ENCODE measurements around the gene RYR2. TPM values are rescaled to one million over a fixed set of nuclear protein-coding genes. Genes with fewer than 3 reads are reported as not detected.

Gene RYR2
- total and polyA plus RNA-seq, 9 of the 15 experiments (the other 6 are each of a cell fraction or from before 2014, with no cell fraction given), result 0.03 to 0.42 (median 0.14) TPM

DNA sequence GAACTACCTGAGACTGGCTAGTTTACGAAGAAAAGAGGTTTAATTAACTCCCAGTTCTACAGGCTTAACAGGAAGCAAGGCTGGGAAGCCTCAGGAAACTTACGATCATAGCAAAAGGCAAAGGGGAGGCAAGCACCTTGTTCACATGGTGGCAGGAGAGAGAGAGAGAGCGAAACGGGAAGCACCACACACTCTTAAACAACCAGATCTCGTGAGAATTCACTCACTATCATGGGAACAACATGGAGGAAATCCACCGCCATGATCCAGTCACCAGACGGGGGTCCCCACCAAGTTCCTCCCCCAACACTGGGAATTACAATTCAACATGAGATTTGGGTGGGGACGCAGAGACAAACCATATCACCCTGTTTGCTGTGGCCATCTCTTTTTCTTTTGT, 49.5 kb upstream of the RYR2 start:
- ChIA-PET POLR2A (interaction anchor here (0.6 to 1.0 kb wide), 2 partner anchors 13 to 1831 kb away, joined by 3 read pairs; partner anchors contain the start of gene RBM34), CTCF (ENCODE audit: low intra/inter-chr PET ratio) (no interaction called here)
- Histone ChIP-seq H3K9me1 (ENCODE audit: control insufficient read depth, insufficient read depth, low read length) (no peaks in the 10 kb centered on the region), H2AFZ (ENCODE audit: low read depth, low read length) (peak overlapping the region; percentile 76), H3K4me3 (no peak overlapping the region), H4K20me1 (replicated peaks; ENCODE audit: control insufficient read depth, insufficient read depth, low read length) (no peaks in the 10 kb centered on the region), H3K9ac (ENCODE audit: insufficient read depth in 1 of 2, low read depth in 2 of 2, low read length in 2 of 2) (no peak overlapping the region), H3K9me3 (replicated peaks; ENCODE audit: control insufficient read depth, insufficient read depth, low read depth, low read length) (no peaks in the 10 kb centered on the region), H3K4me2 (ENCODE audit: insufficient read depth, low read length) (no peak overlapping the region), H3K27ac (ENCODE audit: extremely low read depth, low read depth, low read length) (no peak overlapping the region), H3K27me3 (ENCODE audit: control insufficient read depth in 2 of 2, insufficient read depth in 2 of 2, low read length in 2 of 2) (peaks cover 0 to 4% of the 10 kb centered on the region in 2 experiments; a peak in 2 of 5 replicates), H3K79me2 (ENCODE audit: control insufficient read depth, insufficient read depth, low read length) (no peaks in the 10 kb centered on the region), H3K4me1 (replicated peaks in 1 of 2; ENCODE audit: control insufficient read depth in 2 of 2, insufficient read depth in 2 of 2, low read length in 2 of 2) (0 out of 5 replicates have a peak, but pooled peaks cover 0 to 4% of the 10 kb centered on the region in 2 experiments), H3K36me3 (ENCODE audit: control insufficient read depth, insufficient read depth, low read length) (no peaks in the 10 kb centered on the region)
- no peak for DNase-seq (ENCODE audit: extremely low read depth in 1 of 4, low spot score in 3 of 4)
- intact Hi-C loops (cut with micrococcal nuclease) (no loop called here), in situ Hi-C loops (cut with MboI) (no loop called here)
- no peak for TF ChIP-seq GTF2A2 (tag; IDR thresholded peaks at IDR 0.05)
- no peak for TF ChIP-seq ZNF57 (CRISPR knock-in tag; IDR thresholded peaks at IDR 0.05)
- TF ChIP-seq, protein P1, sequence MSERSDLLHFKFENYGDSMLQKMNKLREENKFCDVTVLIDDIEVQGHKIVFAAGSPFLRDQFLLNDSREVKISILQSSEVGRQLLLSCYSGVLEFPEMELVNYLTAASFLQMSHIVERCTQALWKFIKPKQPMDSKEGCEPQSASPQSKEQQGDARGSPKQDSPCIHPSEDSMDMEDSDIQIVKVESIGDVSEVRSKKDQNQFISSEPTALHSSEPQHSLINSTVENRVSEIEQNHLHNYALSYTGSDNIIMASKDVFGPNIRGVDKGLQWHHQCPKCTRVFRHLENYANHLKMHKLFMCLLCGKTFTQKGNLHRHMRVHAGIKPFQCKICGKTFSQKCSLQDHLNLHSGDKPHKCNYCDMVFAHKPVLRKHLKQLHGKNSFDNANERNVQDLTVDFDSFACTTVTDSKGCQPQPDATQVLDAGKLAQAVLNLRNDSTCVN (CRISPR knock-in tag; IDR thresholded peaks at IDR 0.05), result no peak
- no peak for TF ChIP-seq IFI16 (CRISPR knock-in tag; IDR thresholded peaks at IDR 0.05)
- TF ChIP-seq CCNT2 (IDR thresholded peaks at IDR 0.05; ENCODE audit: borderline replicate concordance, extremely low read depth, insufficient read length, low read depth, low read length), result no peak
- no peak for TF ChIP-seq FOSL1 (tag; conservative IDR thresholded peaks at IDR 0.05)
- no peak for TF ChIP-seq GTF2E2 (tag; IDR thresholded peaks at IDR 0.05)
- no peak for TF ChIP-seq HEY1 (CRISPR knock-in tag; IDR thresholded peaks at IDR 0.05; ENCODE audit: borderline replicate concordance)
- TF ChIP-seq KDM4B (IDR thresholded peaks at IDR 0.05; ENCODE audit: borderline replicate concordance in 2 of 2, low read depth in 1 of 2), result no peak
- TF ChIP-seq ZNF431 (CRISPR knock-in tag; IDR thresholded peaks at IDR 0.05), result no peak
- 0 out of 2 replicates have a peak, but pooled peaks have one; percentile 35 for TF ChIP-seq ZNF766 (CRISPR knock-in tag; conservative IDR thresholded peaks at IDR 0.05)
- TF ChIP-seq CHD2 (IDR thresholded peaks at IDR 0.05; ENCODE audit: low read depth, low read length), result peak; percentile 76
- peak; percentile 58 for ATAC-seq
- peak; percentile 49 for FAIRE-seq
- WGBS (ENCODE audit: insufficient coverage, low coverage, missing lambda C conversion rate), result 6% methylated on average over 8 of the region's 8 CpGs
- BruUV-seq (replicated peaks), result no TSS peak
